Thyroid gland (tissue), 4 donors: ENCODE measurements around the gene PCNT. TPM values are rescaled to one million over a fixed set of nuclear protein-coding genes. Genes with fewer than 3 reads are reported as not detected.
"Not testable (repeated sequence)": the region's sequence is repeated elsewhere in the genome, so short reads cannot be mapped to it uniquely, and the experiment has no call there.

ENCODE experiments used
- DNase-seq, 2 donors: peaks; one replicate each; pipeline ENCODE4 v3.0.0-alpha.2; 2019
- H3K27ac ChIP-seq, 3 donors: fragments of 200-600 bp; sonication (generic); 1 replicate in 2 of 3; 2 replicates in 1 of 3; pipeline ENCODE4 v1.5.1; 2016 to 2019; ENCODE audit warnings: mild to moderate bottlenecking in 1 of 3, moderate library complexity in 1 of 3
- H3K27me3 ChIP-seq: fragments of 200-600 bp; sonication (generic); one replicate; pipeline ENCODE4 v1.5.1; 2019
- H3K36me3 ChIP-seq, 2 donors: fragments of 200-600 bp; sonication (generic); one replicate each; pipeline ENCODE4 v1.5.1; 2016 to 2019
- H3K4me1 ChIP-seq, 2 donors: fragments of 200-600 bp; sonication (generic); one replicate each; pipeline ENCODE4 v1.5.1; 2017 to 2019
- H3K4me3 ChIP-seq, 3 donors: fragments of 200-600 bp; sonication (generic); replicated peaks in 1 of 3; 1 replicate in 2 of 3; 2 replicates in 1 of 3; pipeline ENCODE4 v1.5.1; 2016; ENCODE audit warnings: mild to moderate bottlenecking in 1 of 3
- H3K9me3 ChIP-seq: fragments of 200-600 bp; sonication (generic); one replicate; pipeline ENCODE4 v1.5.1; 2017
- POLR2A ChIP-seq, 2 donors: fragments of 450-650 bp; IDR thresholded peaks; one replicate each; pipeline ENCODE4 v1.6.1; 2017; ENCODE audit warnings: antibody characterized with exemption in 2 of 2, mild to moderate bottlenecking in 2 of 2, moderate library complexity in 1 of 2
- WGBS, 2 donors: methylation state at CpG; one replicate each; pipeline ENCODE4 v1.1.5; 2017; 5-methylcytosine and 5-hydroxymethylcytosine counted together
- intact Hi-C: fragments of 100-400 bp; cut with DNase I; formaldehyde crosslinking; loops from one replicate; pipeline ENCODE4 v1.15.1; 2023
- total RNA-seq, 4 donors: library from RNA; depleted of rRNA; stranded (reverse); fragments of >200 nt; gene quantifications; one replicate each; pipeline ENCODE4 v1.2.3, GENCODE V29; 2016
- TF ChIP-seq, protein P1 (sequence below), 6 experiments: fragments of 200-600 bp in 3 of 6; fragments of 450-650 bp in 3 of 6; sonication (generic) in 3 of 6; IDR thresholded peaks; one replicate each; pipeline ENCODE4 v1.5.1; 2016 to 2019; ENCODE audit warnings: antibody characterized with exemption in 6 of 6, mild to moderate bottlenecking in 2 of 6, inconsistent platforms in 1 of 6, moderate library complexity in 1 of 6

Gene PCNT
- total RNA-seq, 4 donors from 2014 or later = 23.9 to 36.6 (median 33.2) TPM

DNA sequence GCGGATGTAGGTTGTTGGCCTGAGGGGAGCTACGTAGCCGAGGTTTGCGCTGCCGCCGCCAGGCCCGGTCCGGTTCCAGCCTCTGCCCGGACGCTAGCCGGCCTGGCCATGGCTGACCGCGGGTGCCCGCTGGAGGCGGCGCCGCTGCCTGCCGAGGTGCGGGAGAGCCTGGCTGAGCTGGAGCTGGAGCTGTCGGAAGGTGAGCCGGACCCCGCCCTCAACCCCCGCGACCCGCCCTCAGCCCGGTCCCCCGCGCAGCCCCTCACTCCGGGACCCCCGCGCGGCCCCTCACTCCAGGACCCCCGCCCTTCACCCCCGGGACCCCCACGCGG lies 135.0 kb downstream of the PCNT start:
- no peaks in the 10 kb centered on the region for H3K36me3 ChIP-seq
- TF ChIP-seq, protein P1, sequence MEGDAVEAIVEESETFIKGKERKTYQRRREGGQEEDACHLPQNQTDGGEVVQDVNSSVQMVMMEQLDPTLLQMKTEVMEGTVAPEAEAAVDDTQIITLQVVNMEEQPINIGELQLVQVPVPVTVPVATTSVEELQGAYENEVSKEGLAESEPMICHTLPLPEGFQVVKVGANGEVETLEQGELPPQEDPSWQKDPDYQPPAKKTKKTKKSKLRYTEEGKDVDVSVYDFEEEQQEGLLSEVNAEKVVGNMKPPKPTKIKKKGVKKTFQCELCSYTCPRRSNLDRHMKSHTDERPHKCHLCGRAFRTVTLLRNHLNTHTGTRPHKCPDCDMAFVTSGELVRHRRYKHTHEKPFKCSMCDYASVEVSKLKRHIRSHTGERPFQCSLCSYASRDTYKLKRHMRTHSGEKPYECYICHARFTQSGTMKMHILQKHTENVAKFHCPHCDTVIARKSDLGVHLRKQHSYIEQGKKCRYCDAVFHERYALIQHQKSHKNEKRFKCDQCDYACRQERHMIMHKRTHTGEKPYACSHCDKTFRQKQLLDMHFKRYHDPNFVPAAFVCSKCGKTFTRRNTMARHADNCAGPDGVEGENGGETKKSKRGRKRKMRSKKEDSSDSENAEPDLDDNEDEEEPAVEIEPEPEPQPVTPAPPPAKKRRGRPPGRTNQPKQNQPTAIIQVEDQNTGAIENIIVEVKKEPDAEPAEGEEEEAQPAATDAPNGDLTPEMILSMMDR (IDR thresholded peaks at IDR 0.05) = no peak
- TF ChIP-seq POLR2A (IDR thresholded peaks at IDR 0.05) = no peak
- H3K27me3 ChIP-seq = no peaks in the 10 kb centered on the region
- DNase-seq = no peak
- H3K9me3 ChIP-seq = no peaks in the 10 kb centered on the region
- peak overlapping the region; percentile 78 to 99 (median 95) for H3K4me3 ChIP-seq
- H3K4me1 ChIP-seq = peaks cover 15 to 23% of the 10 kb centered on the region in 2 donors
- peak overlapping the region in 2 of 3 donors; percentile 70 to 71 for H3K27ac ChIP-seq
- intact Hi-C loops = no loop called here
- WGBS, 2 donors = no CpG with 5 or more reads among the region's 36 CpGs

DNA sequence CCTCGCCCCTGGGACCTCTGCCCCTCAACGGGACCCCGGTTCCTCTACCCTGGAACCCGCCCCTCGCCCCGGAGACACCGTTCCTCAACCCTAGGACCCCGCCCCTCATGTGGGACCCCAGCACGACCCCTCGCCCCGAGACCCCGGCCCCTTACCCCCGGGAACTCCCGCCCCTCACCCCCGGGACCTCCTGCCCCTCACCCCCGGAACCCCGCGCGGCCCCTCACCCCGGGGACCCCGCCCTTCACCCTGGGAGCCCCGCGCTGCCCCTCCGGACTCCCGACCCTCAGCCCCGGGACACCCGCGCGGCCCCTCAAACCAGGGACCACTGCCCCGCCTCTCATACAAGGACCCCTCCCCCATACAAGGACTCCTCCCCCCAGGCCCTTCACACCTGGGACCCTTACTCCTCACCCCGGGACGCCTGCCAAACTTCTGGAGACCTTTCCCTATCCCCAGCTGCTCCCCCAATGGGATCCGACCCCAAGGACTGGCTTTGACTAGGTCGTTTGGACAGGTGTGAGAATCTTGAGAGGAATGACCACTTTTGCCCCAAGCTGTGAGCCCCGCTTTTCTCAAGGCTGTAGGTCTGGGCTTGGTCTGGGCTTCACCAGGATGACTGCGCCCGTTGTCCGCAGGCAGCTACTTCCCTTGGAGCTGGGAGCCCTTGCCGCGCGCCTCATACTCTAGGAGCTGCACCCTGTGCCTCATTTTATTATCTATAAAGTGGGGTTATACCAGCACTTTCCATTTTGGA lies 135.6 kb downstream of the PCNT start:
- Histone ChIP-seq H3K4me1 (peaks cover 13 to 23% of the 10 kb centered on the region in 2 donors), H3K27ac (peak overlapping the region in 2 of 3 donors; percentile 70 to 71), H3K27me3 (no peaks in the 10 kb centered on the region), H3K36me3 (no peaks in the 10 kb centered on the region), H3K9me3 (no peaks in the 10 kb centered on the region), H3K4me3 (peak overlapping the region in 2 of 3 donors; percentile 78 to 95)
- 10% methylated on average over 12 to 16 of the region's 41 CpGs for WGBS, 2 donors
- peak; percentile 45 for DNase-seq
- TF ChIP-seq, protein P1 (IDR thresholded peaks at IDR 0.05) = no peak
- TF ChIP-seq POLR2A (IDR thresholded peaks at IDR 0.05) = no peak
- intact Hi-C loops = no loop called here

DNA sequence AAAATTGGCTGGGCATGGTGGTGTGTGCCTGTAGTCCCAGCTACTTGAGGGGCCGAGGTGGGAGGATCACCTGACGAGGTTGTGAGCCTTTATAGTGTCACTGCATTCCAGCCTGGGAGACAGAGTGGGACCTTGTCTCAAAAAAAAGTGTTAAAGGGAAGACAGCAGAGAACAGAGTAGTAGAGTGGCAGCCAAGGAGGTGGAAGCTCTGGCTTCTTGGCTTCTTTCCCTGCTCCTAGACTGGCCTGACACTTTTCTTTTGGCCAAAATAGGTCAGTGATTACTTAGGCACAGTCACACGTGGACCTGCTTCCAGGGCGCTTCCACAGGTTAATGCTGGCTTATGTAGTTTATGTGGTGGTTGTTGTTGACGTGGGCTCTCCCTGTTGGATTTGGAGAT lies 138.0 kb downstream of the PCNT start:
- TF ChIP-seq, protein P1 (IDR thresholded peaks at IDR 0.05) = no peak
- no peaks in the 10 kb centered on the region for H3K27me3 ChIP-seq

DNA sequence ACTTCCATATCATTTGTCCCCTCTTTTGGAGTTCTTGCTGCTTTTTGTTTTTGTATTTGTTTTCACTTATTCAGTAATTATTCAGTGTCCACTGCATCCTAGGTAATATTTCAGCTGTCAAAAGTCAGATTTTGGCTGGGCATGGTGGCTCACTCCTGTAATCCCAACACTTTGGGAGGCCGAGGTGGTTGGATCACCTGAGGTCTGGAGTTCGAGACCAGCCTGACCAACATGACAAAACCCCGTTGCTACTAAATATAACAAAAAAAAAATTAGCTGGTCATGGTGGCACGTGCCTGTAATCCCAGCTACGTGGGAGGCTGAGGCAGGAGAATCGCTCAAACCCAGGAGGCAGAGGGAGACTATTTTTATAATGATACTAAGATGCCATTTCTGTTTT lies 141.2 kb downstream of the PCNT start:
- H3K27me3 ChIP-seq, H3K36me3 ChIP-seq, H3K27ac ChIP-seq, DNase-seq, intact Hi-C loops, H3K4me1 ChIP-seq, H3K9me3 ChIP-seq, H3K4me3 ChIP-seq: not testable (repeated sequence)
- 89 to 97% methylated on average over 6 of the region's 6 CpGs for WGBS, 2 donors

More for the DNA sequence above, 138.0 kb downstream of the PCNT start:
- intact Hi-C loops = no loop called here
- 51 to 60% methylated on average over 5 of the region's 5 CpGs for WGBS, 2 donors
- Histone ChIP-seq H3K4me1 (peaks cover 11 to 15% of the 10 kb centered on the region in 2 donors), H3K36me3 (no peaks in the 10 kb centered on the region), H3K9me3 (no peaks in the 10 kb centered on the region), H3K4me3 (no peak overlapping the region), H3K27ac (peak overlapping the region in 1 of 3 donors; percentile 15)
- peak; percentile 21 to 39 for DNase-seq

DNA sequence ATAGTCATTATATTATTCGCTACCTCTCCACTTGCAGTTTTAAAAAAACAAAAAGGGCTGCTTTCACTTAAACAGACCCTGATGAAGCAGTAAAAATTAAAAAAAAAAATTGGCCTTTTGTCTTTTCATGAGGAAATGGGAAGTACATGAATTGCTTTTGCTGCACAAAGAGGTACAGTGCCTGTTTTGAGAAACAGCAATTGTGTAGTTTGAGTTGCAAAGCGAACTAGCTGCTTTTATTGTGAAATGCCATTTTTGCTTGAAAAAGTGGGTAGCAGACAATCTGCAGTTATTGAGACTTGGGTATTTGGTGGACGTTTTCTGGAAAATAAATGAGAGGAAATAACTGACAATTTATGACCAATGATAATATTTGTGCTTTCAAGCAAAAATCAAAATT lies 141.7 kb downstream of the PCNT start:
- no peak for DNase-seq
- TF ChIP-seq, protein P1 (IDR thresholded peaks at IDR 0.05) = no peak
- TF ChIP-seq POLR2A (IDR thresholded peaks at IDR 0.05) = no peak
- no peaks in the 10 kb centered on the region for H3K27me3 ChIP-seq
- no peaks in the 10 kb centered on the region for H3K9me3 ChIP-seq
- H3K27ac ChIP-seq = no peak overlapping the region
- H3K4me3 ChIP-seq = no peak overlapping the region
- peaks cover 0 to 9% of the 10 kb centered on the region in 2 donors for H3K4me1 ChIP-seq
- intact Hi-C loops = no loop called here
- 87 to 88% methylated on average over 3 of the region's 3 CpGs for WGBS, 2 donors
- H3K36me3 ChIP-seq = no peaks in the 10 kb centered on the region
